Renal cortical epithelial cell (primary cell): ENCODE measurements around the gene SESTD1. TPM values are rescaled to one million over a fixed set of nuclear protein-coding genes. Genes with fewer than 3 reads are reported as not detected.
"Not testable (repeated sequence)": the region's sequence is repeated elsewhere in the genome, so short reads cannot be mapped to it uniquely, and the experiment has no call there.

ENCODE experiments used
- DNase-seq: peaks from one replicate; pipeline ENCODE4 v3.0.0-alpha.2; 2011; ENCODE audit warnings: low read depth
- total RNA-seq: library from RNA; depleted of rRNA; stranded (reverse); fragments of >200 nt; gene quantifications from 2 replicates; pipeline ENCODE4 v1.2.3, GENCODE V29; 2014

The SESTD1 gene
- total RNA-seq, 1 donor from 2014 or later: 51.1 TPM

- DNase-seq: peak; percentile 99
Measured at GRCh38 chr2:179106676-179107428, 157.8 kb downstream of the SESTD1 start.

GRCh38 chr2:179106342-179106675, 158.3 kb downstream of the SESTD1 start:
- no peak for DNase-seq

- peak; percentile 40 for DNase-seq
Measured at GRCh38 chr2:179104736-179105135, 159.9 kb downstream of the SESTD1 start.

GRCh38 chr2:179098080-179098689, 166.4 kb downstream of the SESTD1 start:
- no peak for DNase-seq

GRCh38 chr2:179097131-179097530, 167.5 kb downstream of the SESTD1 start:
- DNase-seq: no peak

- DNase-seq: peak; percentile 26
Measured at GRCh38 chr2:179096090-179096489, 168.5 kb downstream of the SESTD1 start.

GRCh38 chr2:179092912-179093311, 171.7 kb downstream of the SESTD1 start:
- DNase-seq: not testable (repeated sequence)

GRCh38 chr2:179082697-179083096, 181.9 kb downstream of the SESTD1 start:
- DNase-seq: no peak

- no peak for DNase-seq
Measured at GRCh38 chr2:179081954-179082353, 182.7 kb downstream of the SESTD1 start.

GRCh38 chr2:179072527-179072926, 192.1 kb downstream of the SESTD1 start:
- DNase-seq: no peak

- DNase-seq: no peak
Measured at GRCh38 chr2:179071810-179072355, 192.7 kb downstream of the SESTD1 start.

- no peak for DNase-seq
Measured at GRCh38 chr2:179070895-179071294, 193.7 kb downstream of the SESTD1 start.

- no peak for DNase-seq
Measured at GRCh38 chr2:179069685-179070084, 194.9 kb downstream of the SESTD1 start.

GRCh38 chr2:179068991-179069643, 195.5 kb downstream of the SESTD1 start:
- DNase-seq: no peak

- no peak for DNase-seq
Measured at GRCh38 chr2:179059026-179059700, 205.5 kb downstream of the SESTD1 start.

- no peak for DNase-seq
Measured at GRCh38 chr2:179057737-179058136, 206.9 kb downstream of the SESTD1 start.

- DNase-seq: not testable (repeated sequence)
Measured at GRCh38 chr2:179053568-179053967, 211.1 kb downstream of the SESTD1 start.

Other genes with a start within 250 kb of the SESTD1 start
- gene CCDC141, start 214.7 kb downstream of the SESTD1 start, total RNA-seq: under 0.01 and 0.05 TPM in 2 replicates